Esophagus muscularis mucosa (tissue), 4 donors: ENCODE results near the gene CNOT2. TPM values are rescaled to one million over a fixed set of nuclear protein-coding genes. Genes with fewer than 3 reads are reported as not detected.

Source experiments
- DNase-seq: peaks from one replicate; pipeline ENCODE4 v3.0.0-alpha.2; 2017; ENCODE audit errors: extremely low spot score
- H3K27ac ChIP-seq, 4 donors: fragments of 200-600 bp; sonication (generic); replicated peaks in 1 of 4; 1 replicate in 3 of 4; 2 replicates in 1 of 4; pipeline ENCODE4 v1.5.1; 2016 to 2019; ENCODE audit warnings: mild to moderate bottlenecking in 1 of 4
- H3K27me3 ChIP-seq, 4 donors: fragments of 200-600 bp; sonication (generic); one replicate each; pipeline versions ENCODE4 v1.5.1 to v1.6.0; 2016 to 2019
- H3K36me3 ChIP-seq, 4 donors: fragments of 200-600 bp; sonication (generic); one replicate each; pipeline ENCODE4 v1.5.1; 2016 to 2019
- H3K4me1 ChIP-seq, 4 donors: fragments of 200-600 bp; sonication (generic); one replicate each; pipeline ENCODE4 v1.5.1; 2016 to 2019
- H3K4me3 ChIP-seq, 4 donors: fragments of 200-600 bp; sonication (generic); 1 replicate in 2 of 4; 2 replicates in 2 of 4; pipeline ENCODE4 v1.5.1; 2016 to 2019; ENCODE audit warnings: mild to moderate bottlenecking in 4 of 4, moderate library complexity in 1 of 4
- H3K9me3 ChIP-seq, 4 donors: fragments of 200-600 bp; sonication (generic); 1 replicate in 3 of 4; 2 replicates in 1 of 4; pipeline ENCODE4 v1.5.1; 2016 to 2019
- EP300 ChIP-seq: sonication (generic); formaldehyde crosslinking; IDR thresholded peaks from one replicate; pipeline ENCODE4 v1.6.1; 2017; ENCODE audit warnings: antibody characterized with exemption
- POLR2A ChIP-seq: fragments of 450-650 bp; IDR thresholded peaks from one replicate; pipeline ENCODE4 v1.6.1; 2017; ENCODE audit warnings: antibody characterized with exemption, moderate library complexity, mild to moderate bottlenecking, low read depth
- POLR2AphosphoS5 ChIP-seq, 2 donors: sonication (generic); formaldehyde crosslinking; IDR thresholded peaks; one replicate each; pipeline ENCODE4 v1.6.1; 2017; ENCODE audit warnings: antibody characterized with exemption in 2 of 2
- WGBS: methylation state at CpG from one replicate; pipeline ENCODE4 v1.1.5; 2018; 5-methylcytosine and 5-hydroxymethylcytosine counted together
- intact Hi-C: fragments of 100-400 bp; cut with DNase I; formaldehyde crosslinking; loops from one replicate; pipeline ENCODE4 v1.15.1; 2023
- total RNA-seq, 4 donors: library from RNA; depleted of rRNA; stranded (reverse); fragments of >200 nt; gene quantifications; one replicate each; pipeline versions ENCODE4 v1.1.0 to v1.2.1, GENCODE V29; 2016
- TF ChIP-seq, protein P1 (sequence below), 3 experiments: fragments of 200-600 bp in 2 of 3; fragments of 450-650 bp in 1 of 3; sonication (generic) in 2 of 3; IDR thresholded peaks; one replicate each; pipeline ENCODE4 v1.5.1; 2017 to 2019; ENCODE audit warnings: antibody characterized with exemption in 3 of 3, mild to moderate bottlenecking in 2 of 3, moderate library complexity in 1 of 3

CNOT2 gene
- total RNA-seq, 4 donors from 2014 or later: 55.6 to 87.6 (median 82.7) TPM

DNA sequence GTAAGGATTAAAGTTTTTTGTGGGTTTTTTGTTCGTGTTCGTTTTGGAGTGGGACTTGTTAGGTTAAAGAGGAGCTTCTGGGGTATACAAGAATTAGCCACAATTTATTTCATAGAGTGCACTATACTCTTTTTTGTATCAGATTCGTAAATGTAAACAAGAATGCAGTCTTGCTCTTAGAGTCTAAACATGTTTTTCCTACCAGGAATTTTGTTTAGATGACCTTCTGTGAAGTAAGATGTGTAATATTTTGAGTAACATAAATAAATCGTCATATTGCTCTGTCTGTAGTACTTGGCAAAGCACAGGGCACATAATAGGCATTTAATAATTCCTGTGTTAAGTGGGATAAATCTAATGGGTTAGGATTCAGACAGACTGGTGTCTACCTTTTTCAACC is 9.6 kb downstream of the CNOT2 start:
- TF ChIP-seq EP300: no peak
- TF ChIP-seq POLR2A: no peak
- TF ChIP-seq POLR2AphosphoS5 (IDR thresholded peaks at IDR 0.05): no peak
- TF ChIP-seq, protein P1, sequence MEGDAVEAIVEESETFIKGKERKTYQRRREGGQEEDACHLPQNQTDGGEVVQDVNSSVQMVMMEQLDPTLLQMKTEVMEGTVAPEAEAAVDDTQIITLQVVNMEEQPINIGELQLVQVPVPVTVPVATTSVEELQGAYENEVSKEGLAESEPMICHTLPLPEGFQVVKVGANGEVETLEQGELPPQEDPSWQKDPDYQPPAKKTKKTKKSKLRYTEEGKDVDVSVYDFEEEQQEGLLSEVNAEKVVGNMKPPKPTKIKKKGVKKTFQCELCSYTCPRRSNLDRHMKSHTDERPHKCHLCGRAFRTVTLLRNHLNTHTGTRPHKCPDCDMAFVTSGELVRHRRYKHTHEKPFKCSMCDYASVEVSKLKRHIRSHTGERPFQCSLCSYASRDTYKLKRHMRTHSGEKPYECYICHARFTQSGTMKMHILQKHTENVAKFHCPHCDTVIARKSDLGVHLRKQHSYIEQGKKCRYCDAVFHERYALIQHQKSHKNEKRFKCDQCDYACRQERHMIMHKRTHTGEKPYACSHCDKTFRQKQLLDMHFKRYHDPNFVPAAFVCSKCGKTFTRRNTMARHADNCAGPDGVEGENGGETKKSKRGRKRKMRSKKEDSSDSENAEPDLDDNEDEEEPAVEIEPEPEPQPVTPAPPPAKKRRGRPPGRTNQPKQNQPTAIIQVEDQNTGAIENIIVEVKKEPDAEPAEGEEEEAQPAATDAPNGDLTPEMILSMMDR (IDR thresholded peaks at IDR 0.05): no peak
- intact Hi-C loops: no loop called here
- no peak overlapping the region for H3K27ac ChIP-seq
- H3K4me1 ChIP-seq: peaks cover 34 to 96% (median 82%) of the 10 kb centered on the region in 4 donors
- H3K27me3 ChIP-seq: no peaks in the 10 kb centered on the region
- DNase-seq: no peak
- 62% methylated on average over 4 of the region's 4 CpGs for WGBS
- H3K4me3 ChIP-seq: no peak overlapping the region
- no peaks in the 10 kb centered on the region for H3K9me3 ChIP-seq
- H3K36me3 ChIP-seq: no peaks in the 10 kb centered on the region

DNA sequence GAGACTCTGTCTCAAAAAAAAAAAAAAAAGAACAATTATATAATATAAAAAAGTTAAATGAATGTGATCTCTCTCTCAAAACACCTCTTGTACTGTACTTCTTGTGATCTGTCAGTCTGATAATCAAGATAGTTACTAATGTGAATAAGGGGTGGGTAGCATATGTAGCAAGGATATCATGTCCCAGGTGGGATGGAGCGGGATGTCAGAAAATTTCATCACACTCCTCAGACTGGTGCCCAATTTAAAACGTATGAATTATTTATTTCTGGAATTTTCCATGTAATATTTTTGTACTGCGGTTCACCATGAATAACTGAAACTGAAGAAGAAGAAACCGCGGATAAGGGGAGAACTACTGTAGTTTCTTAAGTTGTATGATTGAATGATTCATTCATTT is 11.0 kb downstream of the CNOT2 start:
- Histone ChIP-seq H3K9me3 (no peaks in the 10 kb centered on the region), H3K27me3 (no peaks in the 10 kb centered on the region), H3K36me3 (no peaks in the 10 kb centered on the region), H3K4me3 (no peak overlapping the region), H3K4me1 (peaks cover 29 to 91% (median 81%) of the 10 kb centered on the region in 4 donors), H3K27ac (peak overlapping the region in 1 of 4 donors; percentile 59)
- intact Hi-C loops: no loop called here
- DNase-seq: no peak
- no peak for TF ChIP-seq POLR2AphosphoS5 (IDR thresholded peaks at IDR 0.05)
- no peak for TF ChIP-seq EP300
- TF ChIP-seq, protein P1 (IDR thresholded peaks at IDR 0.05): no peak
- TF ChIP-seq POLR2A: no peak
- 90% methylated on average over 5 of the region's 5 CpGs for WGBS

DNA sequence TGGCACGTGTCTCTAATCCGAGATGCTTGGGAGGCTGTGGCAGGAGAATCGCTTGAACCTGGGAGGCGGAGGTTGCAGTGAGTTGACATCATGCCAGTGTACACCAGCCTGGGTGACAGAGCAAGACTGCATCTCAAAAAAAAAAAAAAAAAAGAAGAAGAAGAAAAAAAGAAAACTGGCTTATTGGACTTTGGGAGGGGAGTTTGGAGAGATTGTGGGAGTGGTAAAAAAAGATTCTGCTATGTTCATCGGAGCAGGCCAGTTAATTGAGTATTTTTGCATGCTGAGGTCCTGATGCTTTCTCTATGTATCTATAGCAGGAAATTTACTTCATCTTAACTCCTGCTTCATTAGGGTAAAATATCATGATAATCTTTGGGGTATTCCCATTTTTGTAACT is 11.6 kb downstream of the CNOT2 start:
- Histone ChIP-seq H3K9me3 (no peaks in the 10 kb centered on the region), H3K27me3 (no peaks in the 10 kb centered on the region), H3K4me3 (peak overlapping the region in 1 of 4 donors; percentile 18), H3K27ac (peak overlapping the region in 3 of 4 donors; percentile 48 to 59 (median 51)), H3K4me1 (peaks cover 29 to 85% (median 76%) of the 10 kb centered on the region in 4 donors), H3K36me3 (no peaks in the 10 kb centered on the region)
- DNase-seq: no peak
- 88% methylated on average over 5 of the region's 5 CpGs for WGBS
- intact Hi-C loops: no loop called here
- TF ChIP-seq POLR2A (no peak), EP300 (no peak), POLR2AphosphoS5 (IDR thresholded peaks at IDR 0.05) (no peak)
- TF ChIP-seq, protein P1 (IDR thresholded peaks at IDR 0.05): no peak

- Histone ChIP-seq H3K4me3 (peak overlapping the region in 2 of 4 donors; percentile 8 to 18), H3K36me3 (no peaks in the 10 kb centered on the region), H3K4me1 (peaks cover 29 to 80% (median 71%) of the 10 kb centered on the region in 4 donors), H3K9me3 (no peaks in the 10 kb centered on the region), H3K27me3 (no peaks in the 10 kb centered on the region), H3K27ac (peak overlapping the region; percentile 13 to 59 (median 50))
- intact Hi-C loops: no loop called here
- DNase-seq: no peak
- WGBS: 32% methylated on average over 3 of the region's 3 CpGs
- no peak for TF ChIP-seq POLR2AphosphoS5 (IDR thresholded peaks at IDR 0.05)
- no peak for TF ChIP-seq EP300
- no peak for TF ChIP-seq POLR2A
- TF ChIP-seq, protein P1 (IDR thresholded peaks at IDR 0.05): no peak
Observed at GRCh38 chr12:70255311-70255710, 12.1 kb downstream of the CNOT2 start.
